Effector memory CD4-positive, alpha-beta T cell (primary cell): Measurements from ENCODE around the gene SPRING1.
"Not testable (repeated sequence)": the region's sequence is repeated elsewhere in the genome, so short reads cannot be mapped to it uniquely, and the experiment has no call there.

Experiments used
- DNase-seq, 3 donors: peaks; one replicate each; pipeline ENCODE4 v3.0.0-alpha.2; 2020
- H3K27ac ChIP-seq: 2 replicates; pipeline ENCODE4 v1.7.0; 2013; ENCODE audit warnings: mild to moderate bottlenecking, low read length, moderate library complexity; ENCODE audit not compliant: insufficient read depth, poor library complexity, severe bottlenecking
- H3K27me3 ChIP-seq: replicated peaks from 2 replicates; pipeline ENCODE4 v1.7.0; 2013; ENCODE audit warnings: mild to moderate bottlenecking, low read length; ENCODE audit not compliant: insufficient read depth, control insufficient read depth, poor library complexity, severe bottlenecking
- H3K36me3 ChIP-seq: 2 replicates; pipeline ENCODE4 v1.7.0; 2013; ENCODE audit warnings: mild to moderate bottlenecking, low read length, moderate library complexity; ENCODE audit not compliant: control insufficient read depth, insufficient read depth
- H3K4me1 ChIP-seq: 2 replicates; pipeline ENCODE4 v1.7.0; 2013; ENCODE audit warnings: low read length, mild to moderate bottlenecking; ENCODE audit not compliant: control insufficient read depth, insufficient read depth, poor library complexity, severe bottlenecking
- H3K4me3 ChIP-seq: 2 replicates; pipeline ENCODE4 v1.7.0; 2013; ENCODE audit warnings: low read length, low read depth, mild to moderate bottlenecking; ENCODE audit not compliant: insufficient read depth, poor library complexity, severe bottlenecking
- H3K9me3 ChIP-seq: 2 replicates; pipeline ENCODE4 v1.7.0; 2013; ENCODE audit warnings: mild to moderate bottlenecking, low read length, moderate library complexity; ENCODE audit not compliant: control insufficient read depth

Gene SPRING1

DNA sequence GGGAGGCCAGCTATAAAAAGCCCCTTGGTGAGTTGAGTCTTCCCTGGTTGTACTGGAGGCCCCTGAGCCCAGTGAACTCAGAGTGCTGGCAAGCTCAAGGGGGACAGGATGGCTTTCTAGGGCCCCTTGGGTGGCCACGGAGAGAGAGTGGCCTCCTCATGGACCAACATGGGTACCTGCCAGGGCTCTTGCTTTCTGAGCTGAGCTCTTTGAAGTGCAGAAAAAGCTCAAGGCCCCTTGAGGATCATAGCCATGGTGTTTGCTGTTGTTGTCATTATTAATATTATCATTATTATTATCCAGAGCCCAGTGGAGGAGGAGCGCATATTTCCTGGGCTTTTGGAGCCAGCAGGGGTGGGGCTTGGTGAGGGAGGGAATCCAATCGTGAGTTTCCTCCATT, 6.9 kb upstream of the SPRING1 start:
- no peak for DNase-seq
- H3K27ac ChIP-seq: no peak overlapping the region
- no peak overlapping the region for H3K4me3 ChIP-seq
- H3K9me3 ChIP-seq: no peaks in the 10 kb centered on the region
- no peaks in the 10 kb centered on the region for H3K27me3 ChIP-seq
- H3K4me1 ChIP-seq: no peaks in the 10 kb centered on the region
- H3K36me3 ChIP-seq: no peaks in the 10 kb centered on the region

DNA sequence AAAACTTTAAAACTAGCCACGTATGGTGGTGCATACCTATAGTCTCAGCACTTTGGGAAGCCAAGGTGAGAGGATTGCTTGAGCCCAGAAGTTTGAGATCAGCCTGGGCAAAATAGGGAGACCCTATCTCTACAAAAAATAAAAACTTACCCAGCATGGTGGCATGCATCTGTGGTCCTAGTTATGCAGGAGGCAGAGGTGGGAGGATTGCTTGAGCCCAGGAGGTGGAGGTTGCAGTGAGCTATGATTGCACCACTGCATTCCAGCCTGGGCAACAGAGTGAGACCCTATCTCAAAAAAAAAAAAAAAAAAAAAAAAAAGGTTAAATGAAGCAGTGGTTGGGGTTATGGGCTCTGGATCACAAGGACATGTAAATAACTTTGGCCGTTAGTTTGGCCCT, 4.9 kb upstream of the SPRING1 start:
- H3K36me3 ChIP-seq, H3K4me1 ChIP-seq, H3K4me3 ChIP-seq, H3K27ac ChIP-seq, DNase-seq, H3K27me3 ChIP-seq, H3K9me3 ChIP-seq: not testable (repeated sequence)

DNA sequence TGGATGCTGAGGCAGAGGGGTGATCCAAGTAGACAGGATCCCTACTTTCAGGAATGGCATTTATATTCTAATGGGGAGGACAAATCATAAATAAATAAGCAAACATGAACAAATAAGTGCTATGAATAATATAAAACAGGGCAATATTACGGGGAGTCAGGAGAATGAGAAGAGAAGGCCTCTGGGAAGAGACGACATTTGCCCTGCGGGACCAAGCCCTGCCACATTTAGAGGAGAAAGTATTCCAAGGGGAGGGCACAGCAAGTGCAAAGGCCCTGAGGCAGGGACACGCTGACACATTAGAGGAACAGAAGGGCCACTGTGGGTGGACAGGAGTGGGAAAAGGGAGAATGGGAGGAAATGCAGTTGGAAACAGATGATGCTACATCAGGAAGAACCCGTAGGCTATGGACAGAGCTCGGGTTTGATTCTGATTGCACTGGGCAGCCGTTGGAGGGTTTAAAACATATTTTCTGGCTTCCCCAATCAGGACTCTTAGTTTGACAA, 1.6 kb upstream of the SPRING1 start:
- Histone ChIP-seq H3K9me3 (no peaks in the 10 kb centered on the region), H3K27me3 (no peaks in the 10 kb centered on the region), H3K36me3 (peaks cover under 1% of the 10 kb centered on the region), H3K4me3 (no peak overlapping the region), H3K4me1 (peaks cover 20% of the 10 kb centered on the region), H3K27ac (no peak overlapping the region)
- no peak for DNase-seq

DNA sequence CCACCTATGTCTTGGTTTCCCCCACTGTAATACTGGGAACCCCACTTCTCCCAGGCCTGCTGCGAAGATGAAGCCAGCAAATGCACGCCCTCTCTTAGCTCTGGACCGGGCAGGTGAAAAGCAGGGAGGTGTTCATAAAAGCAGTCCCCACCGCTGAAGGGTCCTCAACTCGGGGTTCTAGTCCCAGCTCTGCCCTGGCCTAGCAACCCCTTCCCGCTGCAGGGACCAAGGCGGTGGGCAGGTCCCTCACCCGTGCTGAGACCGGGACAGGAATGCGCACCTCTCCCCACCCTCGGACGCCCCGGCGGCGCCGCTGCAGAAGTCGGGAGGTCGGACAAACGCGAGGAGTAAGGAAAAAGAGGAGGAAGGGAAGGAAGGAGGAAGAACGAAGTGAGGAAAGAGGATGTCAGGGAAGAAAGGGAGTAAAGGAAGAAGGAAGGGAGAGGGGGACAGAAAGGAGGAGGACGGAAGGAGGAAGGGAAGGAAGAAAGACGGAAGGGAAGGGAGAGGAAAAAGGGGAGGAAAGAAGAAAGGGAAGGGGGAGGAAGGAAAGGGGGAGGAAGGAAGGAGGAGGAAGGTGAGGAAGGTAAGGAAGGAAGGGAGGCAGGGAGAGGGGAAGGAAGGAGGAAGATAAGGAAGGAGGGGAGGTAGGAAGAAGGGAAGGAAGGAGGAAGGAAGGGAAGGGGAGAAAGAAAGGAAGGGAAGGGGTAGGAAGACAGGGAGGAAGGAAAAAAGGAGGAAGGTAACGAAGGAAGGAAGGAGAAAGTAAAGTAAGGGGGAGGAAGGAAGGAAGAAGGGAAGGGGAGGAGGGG, 701 bp downstream of the SPRING1 start:
- Histone ChIP-seq H3K9me3 (no peaks in the 10 kb centered on the region), H3K27ac (peak overlapping the region; percentile 75), H3K4me3 (peak overlapping the region; percentile 87), H3K4me1 (peaks cover 20% of the 10 kb centered on the region), H3K27me3 (no peaks in the 10 kb centered on the region), H3K36me3 (peaks cover 3% of the 10 kb centered on the region)
- DNase-seq: no peak

DNA sequence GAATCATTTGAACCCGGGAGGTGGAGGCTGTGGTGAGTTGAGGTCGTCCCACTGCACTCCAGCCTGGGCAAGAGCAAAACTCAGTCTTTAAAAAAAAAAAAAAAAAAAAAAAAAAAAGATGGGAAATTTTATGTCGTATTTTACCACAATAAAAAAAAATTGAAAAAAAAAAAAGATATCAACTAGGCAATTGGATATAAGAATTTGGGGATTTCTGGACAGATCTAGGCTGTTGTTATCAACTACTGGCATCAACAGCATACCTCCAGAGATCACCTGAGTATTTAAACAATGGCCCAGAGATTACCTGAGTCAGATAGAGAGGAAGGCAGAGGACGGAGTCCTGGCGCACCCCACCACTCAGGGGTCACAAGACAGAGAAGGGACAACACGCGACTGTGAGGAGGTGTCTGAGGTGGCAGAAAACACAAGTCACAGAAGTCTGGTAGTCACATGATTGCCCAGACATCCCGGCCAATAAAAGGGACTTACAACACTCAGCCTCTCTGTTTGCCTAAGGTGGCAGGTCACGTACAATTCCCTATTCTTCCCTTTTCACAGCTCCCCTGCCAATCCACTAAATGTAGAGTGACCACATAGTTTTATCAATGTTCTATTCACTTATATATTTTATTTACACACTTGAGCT, 1.8 kb downstream of the SPRING1 start:
- Histone ChIP-seq H3K27me3 (no peaks in the 10 kb centered on the region), H3K9me3 (no peaks in the 10 kb centered on the region), H3K4me1 (peaks cover 20% of the 10 kb centered on the region), H3K4me3 (no peak overlapping the region), H3K36me3 (peaks cover 3% of the 10 kb centered on the region), H3K27ac (no peak overlapping the region)
- no peak for DNase-seq

DNA sequence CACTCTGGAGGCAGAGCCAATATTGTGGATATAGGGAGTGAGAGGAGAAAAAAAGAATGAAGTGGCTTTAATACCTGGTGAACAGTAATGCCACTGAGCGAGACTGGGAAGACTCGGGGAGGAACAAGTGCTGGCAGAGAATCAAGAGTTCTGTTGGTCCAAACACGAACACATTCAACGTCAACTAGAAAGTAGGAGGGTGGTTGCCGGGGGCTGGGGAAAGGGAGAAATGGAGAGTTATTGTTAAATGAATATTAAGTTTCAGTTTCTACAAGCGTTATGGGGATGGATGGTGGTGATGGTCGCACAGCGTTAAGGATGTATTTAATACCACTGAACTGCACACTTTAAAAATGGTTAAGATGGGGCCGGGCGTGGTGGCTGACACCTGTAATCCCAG, 2.8 kb downstream of the SPRING1 start:
- Histone ChIP-seq H3K36me3 (peaks cover 3% of the 10 kb centered on the region), H3K4me3 (no peak overlapping the region), H3K4me1 (peaks cover 20% of the 10 kb centered on the region), H3K27ac (no peak overlapping the region), H3K27me3 (no peaks in the 10 kb centered on the region), H3K9me3 (no peaks in the 10 kb centered on the region)
- DNase-seq: no peak

DNA sequence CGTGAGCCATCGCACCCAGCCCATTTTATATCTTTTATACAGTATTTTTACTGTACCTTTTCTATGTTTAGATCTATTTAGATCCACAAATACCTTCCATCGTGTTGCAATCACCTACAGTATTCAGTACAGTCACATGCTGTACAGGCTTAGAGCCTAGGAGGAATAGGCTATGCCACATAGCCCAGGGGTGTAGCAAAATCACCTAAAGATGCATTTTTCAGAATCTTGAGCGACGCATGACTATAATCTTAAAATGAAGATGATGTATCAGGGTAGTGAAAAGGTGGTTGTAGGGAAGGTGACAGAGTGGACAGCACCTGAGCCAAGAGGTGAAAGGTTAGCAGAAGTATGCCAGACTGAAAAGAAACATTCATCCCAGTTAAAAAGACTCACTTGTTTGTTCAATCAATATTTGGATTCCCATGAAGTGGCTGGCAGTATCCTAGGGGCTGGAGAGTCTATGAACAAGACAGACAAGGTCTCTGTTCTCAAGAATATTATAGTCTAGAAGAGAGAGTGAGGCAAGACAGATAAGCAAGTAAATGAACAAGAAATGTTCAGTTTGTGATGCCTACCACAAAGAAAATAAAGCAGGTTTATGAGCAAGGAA, 3.6 kb downstream of the SPRING1 start:
- Histone ChIP-seq H3K4me3 (no peak overlapping the region), H3K4me1 (peaks cover 20% of the 10 kb centered on the region), H3K27ac (no peak overlapping the region), H3K9me3 (no peaks in the 10 kb centered on the region), H3K27me3 (no peaks in the 10 kb centered on the region), H3K36me3 (peaks cover 3% of the 10 kb centered on the region)
- no peak for DNase-seq

DNA sequence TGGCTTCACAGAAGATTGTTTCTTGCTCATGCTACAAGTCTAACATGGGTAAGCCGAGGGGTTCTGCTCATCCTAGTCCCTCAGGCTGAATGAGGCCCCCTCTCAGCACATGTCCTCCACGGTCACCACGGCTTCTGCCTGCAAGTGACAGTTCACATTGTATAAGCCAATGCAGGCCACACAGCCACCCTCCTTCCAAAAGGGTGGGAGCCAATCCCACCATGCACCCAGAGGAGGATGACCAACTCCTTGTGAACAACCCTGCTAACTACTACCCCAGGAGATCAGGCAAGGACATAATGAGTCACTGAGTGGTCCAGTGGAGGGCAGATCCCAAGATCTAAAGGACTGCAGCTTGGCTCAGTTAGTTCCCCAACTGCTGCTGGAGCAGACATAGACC, 6.1 kb downstream of the SPRING1 start:
- DNase-seq: no peak
- Histone ChIP-seq H3K36me3 (peaks cover 3% of the 10 kb centered on the region), H3K27me3 (no peaks in the 10 kb centered on the region), H3K4me3 (no peak overlapping the region), H3K27ac (no peak overlapping the region), H3K4me1 (peaks cover 8% of the 10 kb centered on the region), H3K9me3 (no peaks in the 10 kb centered on the region)

DNA sequence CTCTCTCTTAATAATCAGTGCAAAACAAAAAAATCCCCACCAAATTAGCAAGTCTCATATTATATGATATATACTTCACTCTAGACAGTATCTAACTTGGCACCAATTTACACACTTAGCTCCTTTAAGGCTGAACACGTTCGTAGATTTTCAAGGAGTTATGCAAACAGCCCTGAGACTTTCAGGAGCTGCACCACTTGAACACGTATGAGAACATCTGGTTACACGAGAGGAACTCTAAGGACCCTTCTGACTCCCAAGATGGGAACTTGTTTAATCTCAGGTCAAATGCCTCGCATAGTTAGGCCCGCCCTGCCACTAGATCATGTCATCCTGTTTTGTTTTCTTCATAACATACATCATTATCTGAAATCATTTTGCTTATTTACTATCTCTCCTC, 10.0 kb downstream of the SPRING1 start:
- H3K4me1 ChIP-seq: no peaks in the 10 kb centered on the region
- no peak for DNase-seq

DNA sequence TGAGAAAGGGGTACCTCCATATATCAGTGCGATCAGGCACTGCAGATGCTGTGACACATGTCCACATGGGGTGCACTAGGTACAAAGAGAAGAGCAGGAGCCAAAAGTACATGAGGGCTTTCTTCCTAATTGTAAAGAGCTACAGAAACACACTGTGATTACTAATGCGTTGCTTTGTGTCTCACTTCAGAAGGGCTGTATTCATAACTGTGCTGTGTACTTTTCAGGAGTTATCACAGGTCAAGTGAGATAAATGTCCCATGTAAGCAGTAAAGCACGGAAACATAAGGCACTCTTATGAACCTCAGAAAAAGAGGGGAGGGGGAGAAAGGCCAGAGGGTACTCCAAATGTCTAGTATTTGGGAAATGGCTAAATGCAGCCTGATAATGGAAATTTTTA, 10.6 kb downstream of the SPRING1 start:
- Histone ChIP-seq H3K27ac (no peak overlapping the region), H3K36me3 (peaks cover under 1% of the 10 kb centered on the region), H3K9me3 (no peaks in the 10 kb centered on the region), H3K4me3 (no peak overlapping the region), H3K4me1 (no peaks in the 10 kb centered on the region), H3K27me3 (no peaks in the 10 kb centered on the region)
- no peak for DNase-seq

More for the DNA sequence above, 10.0 kb downstream of the SPRING1 start:
- H3K9me3 ChIP-seq: no peaks in the 10 kb centered on the region
- H3K27ac ChIP-seq: no peak overlapping the region
- no peak overlapping the region for H3K4me3 ChIP-seq
- H3K27me3 ChIP-seq: no peaks in the 10 kb centered on the region
- no peaks in the 10 kb centered on the region for H3K36me3 ChIP-seq
